SU-DHL-6 (cell line): ENCODE results near the gene RELN.

Source experiments
- EZH2phosphoT487 ChIP-seq: fragments of 200-600 bp; sonication (generic), shearing (Covaris generic); conservative IDR thresholded peaks from 2 replicates; pipeline ENCODE4 v1.6.1; 2018; ENCODE audit warnings: mild to moderate bottlenecking, antibody characterized with exemption, low read length, moderate library complexity, mixed read lengths
- TF ChIP-seq, protein P1 (sequence below): fragments of 200-600 bp; sonication (generic); IDR thresholded peaks from one replicate; pipeline ENCODE4 v1.5.1; 2017; ENCODE audit warnings: antibody characterized with exemption, mild to moderate bottlenecking, low read length, moderate library complexity; ENCODE audit not compliant: insufficient read depth, poor library complexity, severe bottlenecking

DNA sequence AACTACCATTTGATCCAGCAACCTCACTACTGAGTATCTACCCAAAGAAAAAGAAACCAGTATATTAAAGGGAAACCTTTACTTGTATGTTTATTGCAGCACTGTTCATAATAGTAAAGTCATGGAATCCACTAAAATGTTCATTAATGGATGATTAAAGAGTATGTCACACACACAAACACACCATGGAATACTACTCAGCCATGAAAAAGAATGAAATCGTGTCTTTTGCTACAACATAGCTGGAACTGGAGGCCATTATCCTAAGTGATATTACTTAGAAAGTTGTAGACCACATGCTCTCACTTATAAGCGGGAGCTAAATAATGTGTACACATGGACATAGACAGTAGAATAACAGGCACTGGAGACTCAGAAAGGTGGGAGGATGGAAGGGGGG lies 340.4 kb downstream of the RELN start:
- TF ChIP-seq EZH2phosphoT487, result no peak
- TF ChIP-seq, protein P1, sequence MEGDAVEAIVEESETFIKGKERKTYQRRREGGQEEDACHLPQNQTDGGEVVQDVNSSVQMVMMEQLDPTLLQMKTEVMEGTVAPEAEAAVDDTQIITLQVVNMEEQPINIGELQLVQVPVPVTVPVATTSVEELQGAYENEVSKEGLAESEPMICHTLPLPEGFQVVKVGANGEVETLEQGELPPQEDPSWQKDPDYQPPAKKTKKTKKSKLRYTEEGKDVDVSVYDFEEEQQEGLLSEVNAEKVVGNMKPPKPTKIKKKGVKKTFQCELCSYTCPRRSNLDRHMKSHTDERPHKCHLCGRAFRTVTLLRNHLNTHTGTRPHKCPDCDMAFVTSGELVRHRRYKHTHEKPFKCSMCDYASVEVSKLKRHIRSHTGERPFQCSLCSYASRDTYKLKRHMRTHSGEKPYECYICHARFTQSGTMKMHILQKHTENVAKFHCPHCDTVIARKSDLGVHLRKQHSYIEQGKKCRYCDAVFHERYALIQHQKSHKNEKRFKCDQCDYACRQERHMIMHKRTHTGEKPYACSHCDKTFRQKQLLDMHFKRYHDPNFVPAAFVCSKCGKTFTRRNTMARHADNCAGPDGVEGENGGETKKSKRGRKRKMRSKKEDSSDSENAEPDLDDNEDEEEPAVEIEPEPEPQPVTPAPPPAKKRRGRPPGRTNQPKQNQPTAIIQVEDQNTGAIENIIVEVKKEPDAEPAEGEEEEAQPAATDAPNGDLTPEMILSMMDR, result no peak
